Suprapubic skin (tissue), 4 donors: ENCODE data around the gene PLEKHG5.

ENCODE experiments used
- POLR2A ChIP-seq, 2 donors: fragments of 450-650 bp; IDR thresholded peaks; one replicate each; pipeline ENCODE4 v1.6.1; 2017; ENCODE audit warnings: antibody characterized with exemption in 2 of 2, mild to moderate bottlenecking in 2 of 2, moderate library complexity in 2 of 2
- POLR2AphosphoS5 ChIP-seq, 3 donors: sonication (generic); formaldehyde crosslinking; IDR thresholded peaks; one replicate each; pipeline ENCODE4 v1.6.1; 2017; ENCODE audit warnings: antibody characterized with exemption in 3 of 3
- TF ChIP-seq, protein P1 (sequence below), 2 donors: fragments of 200-600 bp in 1 of 2; fragments of 450-650 bp in 1 of 2; sonication (generic) in 1 of 2; IDR thresholded peaks; one replicate each; pipeline ENCODE4 v1.5.1; 2016 to 2019; ENCODE audit warnings: antibody characterized with exemption in 2 of 2, mild to moderate bottlenecking in 1 of 2, moderate library complexity in 1 of 2

DNA sequence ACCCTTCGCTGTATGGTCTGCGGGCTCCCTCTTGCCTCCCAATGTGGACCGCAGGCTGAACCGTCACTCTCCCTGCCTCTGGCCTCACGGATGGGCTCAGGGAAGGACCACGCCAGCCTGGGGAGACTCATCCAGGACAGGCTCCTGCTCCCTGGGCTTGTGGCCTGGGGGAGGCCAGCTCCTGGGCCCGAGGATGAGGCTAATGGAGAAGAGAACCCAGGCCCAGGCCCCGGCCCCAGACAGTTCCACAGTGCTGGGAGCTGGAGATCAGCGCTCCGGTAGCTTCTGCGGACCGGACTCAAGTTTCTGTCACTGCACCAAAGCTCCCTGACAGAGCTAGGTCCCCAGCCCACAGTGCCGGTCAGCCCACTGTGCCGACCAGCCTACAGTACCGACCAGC is 13.4 kb upstream of the PLEKHG5 start:
- TF ChIP-seq POLR2AphosphoS5 (IDR thresholded peaks at IDR 0.05) (no peak), POLR2A (IDR thresholded peaks at IDR 0.05) (no peak)
- TF ChIP-seq, protein P1, sequence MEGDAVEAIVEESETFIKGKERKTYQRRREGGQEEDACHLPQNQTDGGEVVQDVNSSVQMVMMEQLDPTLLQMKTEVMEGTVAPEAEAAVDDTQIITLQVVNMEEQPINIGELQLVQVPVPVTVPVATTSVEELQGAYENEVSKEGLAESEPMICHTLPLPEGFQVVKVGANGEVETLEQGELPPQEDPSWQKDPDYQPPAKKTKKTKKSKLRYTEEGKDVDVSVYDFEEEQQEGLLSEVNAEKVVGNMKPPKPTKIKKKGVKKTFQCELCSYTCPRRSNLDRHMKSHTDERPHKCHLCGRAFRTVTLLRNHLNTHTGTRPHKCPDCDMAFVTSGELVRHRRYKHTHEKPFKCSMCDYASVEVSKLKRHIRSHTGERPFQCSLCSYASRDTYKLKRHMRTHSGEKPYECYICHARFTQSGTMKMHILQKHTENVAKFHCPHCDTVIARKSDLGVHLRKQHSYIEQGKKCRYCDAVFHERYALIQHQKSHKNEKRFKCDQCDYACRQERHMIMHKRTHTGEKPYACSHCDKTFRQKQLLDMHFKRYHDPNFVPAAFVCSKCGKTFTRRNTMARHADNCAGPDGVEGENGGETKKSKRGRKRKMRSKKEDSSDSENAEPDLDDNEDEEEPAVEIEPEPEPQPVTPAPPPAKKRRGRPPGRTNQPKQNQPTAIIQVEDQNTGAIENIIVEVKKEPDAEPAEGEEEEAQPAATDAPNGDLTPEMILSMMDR (IDR thresholded peaks at IDR 0.05) = no peak
